Uterus (tissue), 2 donors: ENCODE results near the gene SAP25.

Source experiments
- CTCF ChIP-seq, 4 experiments: fragments of 200-600 bp in 2 of 4; fragments of 450-650 bp in 2 of 4; sonication (generic) in 2 of 4; IDR thresholded peaks; one replicate each; pipeline ENCODE4 v1.5.1; 2016 to 2019; ENCODE audit warnings: antibody characterized with exemption in 4 of 4, mild to moderate bottlenecking in 2 of 4, moderate library complexity in 1 of 4
- POLR2A ChIP-seq, 2 donors: fragments of 450-650 bp; IDR thresholded peaks; one replicate each; pipeline ENCODE4 v1.6.1; 2016; ENCODE audit warnings: antibody characterized with exemption in 2 of 2, mild to moderate bottlenecking in 1 of 2, moderate library complexity in 1 of 2

GRCh38 chr7:100589341-100589947 is 15.7 kb upstream of the SAP25 start:
- no peak for TF ChIP-seq CTCF (IDR thresholded peaks at IDR 0.05)
- TF ChIP-seq POLR2A (IDR thresholded peaks at IDR 0.05): no peak
